ENCODE results near the gene ABCF3.

- TF ChIP-seq CTCF (IDR thresholded peaks at IDR 0.05) = no peak
- no peak for TF ChIP-seq POLR2A (IDR thresholded peaks at IDR 0.05)
Measured at GRCh38 chr3:184235381-184236032, 49.5 kb downstream of the ABCF3 start.

All from right lobe of liver (tissue), 4 donors.